ENCODE measurements around the gene ABL2.

Gene ABL2

DNA sequence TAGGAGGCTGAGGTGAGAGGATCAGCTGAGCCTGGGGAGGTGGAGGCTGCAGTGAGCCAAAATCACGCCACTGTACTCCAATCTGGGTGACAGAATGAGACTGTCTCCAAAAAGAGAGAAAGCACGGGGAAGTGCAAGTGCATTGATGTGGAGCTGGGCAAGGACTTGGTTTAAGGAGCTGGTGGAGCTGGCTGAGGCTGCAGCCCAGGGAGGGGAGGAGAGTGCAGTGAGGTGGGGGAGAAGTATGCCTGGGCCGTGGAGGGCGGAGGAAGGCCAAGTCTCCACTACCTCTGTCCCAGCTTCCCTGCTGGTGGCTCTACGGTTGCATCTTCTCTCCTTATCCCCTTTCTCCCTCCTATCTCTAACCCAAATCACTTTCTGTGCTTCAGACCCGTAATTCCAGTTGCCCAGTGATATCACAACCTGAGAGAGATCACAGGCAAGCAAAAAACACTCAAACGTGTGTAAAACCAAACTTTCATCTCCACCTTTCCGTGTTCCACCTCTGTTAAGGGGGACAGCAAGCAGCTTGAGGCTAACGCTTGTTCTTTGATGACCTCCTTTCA lies 136.5 kb downstream of the ABL2 start:
- H3K27ac ChIP-seq (ENCODE audit: low read depth, low read length), result no peak overlapping the region
- peaks cover 65% of the 10 kb centered on the region for H3K36me3 ChIP-seq (ENCODE audit: control insufficient read depth, insufficient read depth, low read length)
- H3K27me3 ChIP-seq (ENCODE audit: control insufficient read depth, insufficient read depth, low read length), result no peaks in the 10 kb centered on the region
- peaks cover 10% of the 10 kb centered on the region for H3K4me1 ChIP-seq (ENCODE audit: control insufficient read depth, insufficient read depth, low read length)
- no peak overlapping the region for H3K9ac ChIP-seq (ENCODE audit: low read depth, low read length)
- no peak overlapping the region for H3K4me3 ChIP-seq (ENCODE audit: low read depth, low read length)
- H3K9me3 ChIP-seq (ENCODE audit: control insufficient read depth, insufficient read depth, low read length), result no peaks in the 10 kb centered on the region

DNA sequence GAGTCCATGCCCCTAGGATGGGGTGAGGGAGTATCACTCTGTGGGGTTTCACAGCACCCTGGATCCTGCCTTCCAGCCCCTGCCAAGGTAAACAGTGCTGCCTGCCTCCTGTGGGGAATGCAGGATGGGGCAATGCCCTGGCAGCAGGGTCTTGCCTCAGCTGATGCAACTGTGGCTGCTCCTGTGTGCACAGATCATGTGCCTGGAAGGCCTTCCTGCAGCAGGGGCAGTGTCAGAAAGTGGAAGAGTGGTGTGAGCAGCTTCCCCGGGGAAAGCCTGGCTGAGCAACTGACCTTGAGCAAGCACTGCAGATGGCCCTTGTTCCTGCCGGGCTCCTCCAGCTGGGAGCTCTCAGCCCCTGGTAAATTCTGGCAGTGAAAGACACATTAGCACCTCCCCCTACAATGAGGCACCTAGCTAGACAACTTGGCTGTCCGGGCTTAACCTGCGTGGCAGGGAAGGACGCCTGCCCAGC lies 137.7 kb downstream of the ABL2 start:
- Histone ChIP-seq H3K9ac (ENCODE audit: low read depth, low read length) (no peak overlapping the region), H3K9me3 (ENCODE audit: control insufficient read depth, insufficient read depth, low read length) (no peaks in the 10 kb centered on the region), H3K27ac (ENCODE audit: low read depth, low read length) (no peak overlapping the region), H3K4me1 (ENCODE audit: control insufficient read depth, insufficient read depth, low read length) (peaks cover 19% of the 10 kb centered on the region), H3K36me3 (ENCODE audit: control insufficient read depth, insufficient read depth, low read length) (peaks cover 59% of the 10 kb centered on the region), H3K4me3 (ENCODE audit: low read depth, low read length) (no peak overlapping the region), H3K27me3 (ENCODE audit: control insufficient read depth, insufficient read depth, low read length) (no peaks in the 10 kb centered on the region)

DNA sequence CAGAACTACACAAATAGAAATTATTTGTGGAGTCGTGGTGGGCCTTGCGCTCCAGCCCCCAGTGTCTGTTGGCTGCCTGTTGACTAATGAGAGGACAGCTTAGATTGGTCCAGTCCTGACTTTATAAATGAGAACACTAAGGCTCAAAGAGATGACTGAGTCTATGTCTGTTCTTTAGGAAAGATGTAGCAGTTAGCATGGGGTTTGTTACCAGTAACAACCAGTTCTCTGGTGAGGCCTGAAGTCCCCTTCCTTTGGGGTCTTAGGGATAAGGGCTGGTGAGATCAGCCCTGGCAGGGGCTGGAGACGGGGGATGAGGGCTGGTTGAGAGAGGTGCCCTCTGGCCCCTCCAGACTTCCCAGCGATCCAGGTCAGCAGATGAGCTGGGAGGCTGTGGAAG lies 138.6 kb downstream of the ABL2 start:
- H3K36me3 ChIP-seq (ENCODE audit: control insufficient read depth, insufficient read depth, low read length), result peaks cover 53% of the 10 kb centered on the region

DNA sequence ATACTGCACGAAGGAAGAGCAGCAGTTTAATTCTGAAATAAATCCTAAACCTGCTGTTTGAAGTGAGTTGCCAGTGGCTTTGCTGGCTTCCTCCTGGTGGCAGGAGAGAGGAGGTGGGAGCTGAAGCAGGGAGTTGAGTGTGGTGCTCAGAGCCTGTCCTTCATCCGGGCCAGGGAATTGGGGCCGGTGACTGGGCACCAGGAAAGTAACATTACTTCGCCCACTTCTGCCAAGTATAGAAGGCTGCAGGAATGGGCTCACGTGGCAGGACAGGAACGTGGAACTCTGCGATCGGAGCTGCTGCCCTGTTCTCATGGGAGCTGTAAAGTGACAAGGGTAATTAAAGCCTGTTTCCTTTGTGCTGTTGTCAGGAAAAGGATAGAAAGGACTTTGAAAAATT lies 139.0 kb downstream of the ABL2 start:
- H3K9ac ChIP-seq (ENCODE audit: low read depth, low read length), result no peak overlapping the region
- H3K27ac ChIP-seq (ENCODE audit: low read depth, low read length), result no peak overlapping the region
- peaks cover 49% of the 10 kb centered on the region for H3K36me3 ChIP-seq (ENCODE audit: control insufficient read depth, insufficient read depth, low read length)
- H3K4me3 ChIP-seq (ENCODE audit: low read depth, low read length), result no peak overlapping the region
- peaks cover 19% of the 10 kb centered on the region for H3K4me1 ChIP-seq (ENCODE audit: control insufficient read depth, insufficient read depth, low read length)
- H3K9me3 ChIP-seq (ENCODE audit: control insufficient read depth, insufficient read depth, low read length), result no peaks in the 10 kb centered on the region
- H3K27me3 ChIP-seq (ENCODE audit: control insufficient read depth, insufficient read depth, low read length), result no peaks in the 10 kb centered on the region

More for the DNA sequence above, 138.6 kb downstream of the ABL2 start:
- Histone ChIP-seq H3K27ac (ENCODE audit: low read depth, low read length) (no peak overlapping the region), H3K4me3 (ENCODE audit: low read depth, low read length) (no peak overlapping the region), H3K4me1 (ENCODE audit: control insufficient read depth, insufficient read depth, low read length) (peaks cover 19% of the 10 kb centered on the region), H3K9me3 (ENCODE audit: control insufficient read depth, insufficient read depth, low read length) (no peaks in the 10 kb centered on the region), H3K9ac (ENCODE audit: low read depth, low read length) (no peak overlapping the region), H3K27me3 (ENCODE audit: control insufficient read depth, insufficient read depth, low read length) (no peaks in the 10 kb centered on the region)

DNA sequence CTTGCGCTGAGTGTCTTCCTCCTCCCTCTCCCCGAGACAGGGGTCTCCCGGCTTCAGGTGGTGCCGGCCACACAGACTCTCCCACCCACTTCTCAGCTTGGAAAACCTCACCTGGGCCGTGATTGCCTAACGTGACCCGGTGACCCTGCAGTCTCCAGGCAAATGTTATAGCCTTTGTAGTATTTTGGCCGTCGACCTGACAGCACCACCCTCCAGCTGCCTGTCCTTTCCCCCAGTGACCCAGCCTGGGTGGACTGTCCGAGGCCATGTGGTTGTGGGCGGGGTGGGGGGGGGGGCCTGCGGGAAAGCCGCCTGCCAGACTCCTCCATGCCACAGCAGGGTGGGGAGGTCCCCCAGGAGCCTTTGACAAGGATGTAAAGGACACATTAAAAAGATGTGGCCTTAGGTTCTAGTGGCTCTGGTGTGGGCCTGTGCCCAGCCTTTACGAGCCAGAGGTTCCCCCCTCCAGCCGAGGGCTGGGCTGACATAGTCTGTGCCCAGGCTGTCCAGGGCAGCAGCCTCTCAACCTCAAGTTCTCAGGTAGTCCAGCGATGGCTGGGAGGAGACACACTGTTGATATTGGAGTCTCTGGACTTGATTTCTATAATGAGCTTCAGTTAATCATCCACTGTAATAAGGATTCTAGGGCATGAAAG lies 139.5 kb downstream of the ABL2 start:
- no peak overlapping the region for H3K4me3 ChIP-seq (ENCODE audit: low read depth, low read length)
- H3K27me3 ChIP-seq (ENCODE audit: control insufficient read depth, insufficient read depth, low read length), result no peaks in the 10 kb centered on the region
- H3K4me1 ChIP-seq (ENCODE audit: control insufficient read depth, insufficient read depth, low read length), result peaks cover 19% of the 10 kb centered on the region
- no peak overlapping the region for H3K27ac ChIP-seq (ENCODE audit: low read depth, low read length)
- H3K36me3 ChIP-seq (ENCODE audit: control insufficient read depth, insufficient read depth, low read length), result peaks cover 43% of the 10 kb centered on the region
- no peak overlapping the region for H3K9ac ChIP-seq (ENCODE audit: low read depth, low read length)
- no peaks in the 10 kb centered on the region for H3K9me3 ChIP-seq (ENCODE audit: control insufficient read depth, insufficient read depth, low read length)

DNA sequence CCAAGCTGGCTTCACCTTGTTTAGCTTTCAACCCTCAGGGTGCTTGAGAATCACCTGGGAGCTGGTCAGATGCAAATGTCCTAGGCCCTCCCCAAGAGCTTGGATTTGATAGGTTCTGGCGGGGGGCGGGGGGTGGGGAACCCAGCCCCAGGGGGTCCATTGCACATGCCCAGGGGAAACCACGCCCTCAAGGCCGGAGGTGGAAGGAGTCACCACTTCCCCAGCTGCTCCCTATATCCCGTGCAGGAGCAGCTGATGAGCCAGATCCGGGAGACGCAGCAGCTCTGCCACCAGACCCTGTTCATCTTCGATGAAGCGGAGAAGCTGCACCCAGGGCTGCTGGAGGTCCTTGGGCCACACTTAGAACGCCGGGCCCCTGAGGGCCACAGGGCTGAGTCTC lies 141.8 kb downstream of the ABL2 start:
- Histone ChIP-seq H3K27me3 (ENCODE audit: control insufficient read depth, insufficient read depth, low read length) (0 out of 2 replicates have a peak, but pooled peaks cover 3% of the 10 kb centered on the region), H3K36me3 (ENCODE audit: control insufficient read depth, insufficient read depth, low read length) (peaks cover 21% of the 10 kb centered on the region), H3K27ac (ENCODE audit: low read depth, low read length) (peak overlapping the region; percentile 81), H3K9me3 (ENCODE audit: control insufficient read depth, insufficient read depth, low read length) (no peaks in the 10 kb centered on the region), H3K4me3 (ENCODE audit: low read depth, low read length) (peak overlapping the region; percentile 50), H3K9ac (ENCODE audit: low read depth, low read length) (peak overlapping the region; percentile 42; the same call in 1 of the 2 replicates), H3K4me1 (ENCODE audit: control insufficient read depth, insufficient read depth, low read length) (peaks cover 28% of the 10 kb centered on the region)

DNA sequence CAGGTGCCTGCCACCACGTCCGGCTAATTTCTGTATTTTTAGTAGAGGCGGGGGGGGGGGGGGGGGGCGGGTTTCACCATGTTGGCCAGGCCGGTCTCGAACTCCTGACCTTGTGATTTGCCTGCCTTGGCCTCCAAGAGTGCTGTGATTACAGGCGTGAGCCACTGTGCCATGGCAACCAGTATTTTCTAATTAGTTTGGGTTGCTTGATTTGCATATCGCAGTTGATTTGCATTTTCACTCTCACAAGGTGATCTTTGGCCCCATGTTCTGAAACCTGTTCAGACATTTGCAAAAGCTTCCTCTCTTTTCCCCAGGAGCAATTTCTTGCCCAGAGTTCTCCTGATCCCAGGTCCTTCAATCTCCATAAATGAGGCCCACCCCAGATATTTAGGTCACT lies 145.9 kb downstream of the ABL2 start:
- peaks cover 3% of the 10 kb centered on the region; the same call in 1 of the 2 replicates for H3K27me3 ChIP-seq (ENCODE audit: control insufficient read depth, insufficient read depth, low read length)
- H3K9me3 ChIP-seq (ENCODE audit: control insufficient read depth, insufficient read depth, low read length), result no peaks in the 10 kb centered on the region
- H3K4me3 ChIP-seq (ENCODE audit: low read depth, low read length), result no peak overlapping the region
- H3K9ac ChIP-seq (ENCODE audit: low read depth, low read length), result no peak overlapping the region
- H3K27ac ChIP-seq (ENCODE audit: low read depth, low read length), result no peak overlapping the region
- no peaks in the 10 kb centered on the region; the same call in 1 of the 2 replicates for H3K36me3 ChIP-seq (ENCODE audit: control insufficient read depth, insufficient read depth, low read length)
- peaks cover 32% of the 10 kb centered on the region for H3K4me1 ChIP-seq (ENCODE audit: control insufficient read depth, insufficient read depth, low read length)

DNA sequence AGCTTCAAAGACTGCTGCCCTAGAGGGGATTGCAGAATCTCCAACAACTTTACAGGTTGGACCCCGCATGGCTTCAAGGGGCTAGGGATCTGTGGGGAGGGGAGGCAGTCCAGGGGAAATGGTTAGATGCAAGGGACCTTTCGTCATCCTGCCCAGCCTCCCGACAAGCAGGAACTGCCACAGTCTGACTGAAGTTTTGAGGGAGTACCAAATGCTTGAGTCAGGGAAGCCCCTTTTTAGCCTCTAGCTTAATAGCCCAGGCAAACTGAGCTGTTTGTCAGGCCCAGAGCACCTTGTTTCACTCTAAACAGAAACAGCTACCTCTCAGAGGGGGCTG lies 146.5 kb downstream of the ABL2 start:
- H3K4me1 ChIP-seq (ENCODE audit: control insufficient read depth, insufficient read depth, low read length), result peaks cover 29% of the 10 kb centered on the region
- H3K9ac ChIP-seq (ENCODE audit: low read depth, low read length), result 0 out of 2 replicates have a peak overlapping the region, but pooled peaks have one; percentile 3
- peaks cover 3% of the 10 kb centered on the region; the same call in 1 of the 2 replicates for H3K27me3 ChIP-seq (ENCODE audit: control insufficient read depth, insufficient read depth, low read length)
- peak overlapping the region; percentile 89 for H3K4me3 ChIP-seq (ENCODE audit: low read depth, low read length)
- no peak overlapping the region for H3K27ac ChIP-seq (ENCODE audit: low read depth, low read length)
- no peaks in the 10 kb centered on the region for H3K9me3 ChIP-seq (ENCODE audit: control insufficient read depth, insufficient read depth, low read length)
- H3K36me3 ChIP-seq (ENCODE audit: control insufficient read depth, insufficient read depth, low read length), result no peaks in the 10 kb centered on the region; the same call in 1 of the 2 replicates

DNA sequence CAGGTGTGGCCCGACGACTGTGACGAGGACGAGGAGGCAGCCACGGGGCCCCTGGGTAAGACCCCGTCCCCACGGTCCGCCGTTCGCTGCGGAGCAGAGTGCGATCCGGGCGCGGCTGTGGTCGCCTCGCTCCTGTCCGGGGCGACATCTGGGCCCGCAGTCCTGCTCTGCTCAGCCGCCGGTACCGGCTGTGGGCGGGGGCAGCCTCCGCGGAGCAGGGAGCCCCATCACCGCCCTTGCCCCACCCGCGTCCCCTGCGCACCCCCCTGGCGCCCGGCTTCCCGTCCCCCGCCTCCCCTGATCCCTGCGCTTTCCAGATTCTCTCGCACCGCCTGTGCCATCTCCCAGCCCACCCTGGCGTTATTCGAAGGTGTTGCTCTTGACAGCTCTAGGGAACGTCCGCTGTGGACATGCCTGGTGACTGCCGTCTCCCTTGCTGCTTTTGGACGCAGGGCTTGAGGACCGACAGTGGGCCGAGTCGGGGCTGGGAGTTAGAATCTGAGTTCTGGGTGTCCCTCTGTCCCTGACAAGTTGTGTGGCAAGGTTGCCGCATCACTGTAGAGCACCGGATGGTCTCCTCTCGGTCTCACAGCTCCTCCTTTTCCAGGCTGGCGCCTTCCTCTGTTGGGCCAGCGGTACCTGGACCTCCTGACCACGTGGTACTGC lies 147.0 kb downstream of the ABL2 start:
- Histone ChIP-seq H3K9ac (ENCODE audit: low read depth, low read length) (peak overlapping the region; percentile 81), H3K9me3 (ENCODE audit: control insufficient read depth, insufficient read depth, low read length) (no peaks in the 10 kb centered on the region), H3K4me3 (ENCODE audit: low read depth, low read length) (peak overlapping the region; percentile 89), H3K27me3 (ENCODE audit: control insufficient read depth, insufficient read depth, low read length) (peaks cover 3% of the 10 kb centered on the region; the same call in 1 of the 2 replicates), H3K27ac (ENCODE audit: low read depth, low read length) (peak overlapping the region; percentile 74), H3K4me1 (ENCODE audit: control insufficient read depth, insufficient read depth, low read length) (peaks cover 27% of the 10 kb centered on the region), H3K36me3 (ENCODE audit: control insufficient read depth, insufficient read depth, low read length) (no peaks in the 10 kb centered on the region; the same call in 1 of the 2 replicates)

DNA sequence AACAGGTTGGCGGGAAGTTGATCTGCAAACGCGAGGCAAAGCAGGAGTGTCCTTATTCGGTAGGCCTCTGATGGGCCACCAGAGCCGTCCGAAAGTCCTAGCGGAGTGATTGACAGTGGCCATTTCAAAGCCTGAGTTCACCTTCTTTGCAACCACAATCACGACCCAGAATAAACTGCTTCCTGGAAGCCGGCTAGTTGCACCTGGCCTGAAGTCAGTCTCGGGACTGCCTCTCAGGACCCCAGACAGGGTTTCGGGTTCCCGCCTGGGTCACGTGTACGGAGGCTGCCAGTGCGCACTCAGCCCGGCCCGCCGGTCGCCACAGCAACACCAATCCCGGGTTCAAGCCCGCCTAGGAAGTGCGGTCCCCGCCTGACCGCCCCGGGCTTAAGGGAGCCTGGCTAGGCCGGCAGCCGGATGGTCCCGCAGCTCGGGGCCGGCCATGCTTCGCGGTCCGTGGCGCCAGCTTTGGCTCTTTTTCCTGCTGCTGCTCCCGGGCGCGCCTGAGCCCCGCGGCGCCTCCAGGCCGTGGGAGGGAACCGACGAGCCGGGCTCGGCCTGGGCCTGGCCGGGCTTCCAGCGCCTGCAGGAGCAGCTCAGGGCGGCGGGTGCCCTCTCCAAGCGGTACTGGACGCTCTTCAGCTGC lies 147.7 kb downstream of the ABL2 start, which contains the start of gene TOR3A:
Gene TOR3A (plus strand): TSS at position 384 of the 646 bp plus-strand sequence. CDS start 59 bp downstream, at position 443.
- peak within 1 kb of the TSS; percentile 74 for H3K27ac ChIP-seq (ENCODE audit: low read depth, low read length)
- peaks cover 20% of the 10 kb centered on the region for H3K4me1 ChIP-seq (ENCODE audit: control insufficient read depth, insufficient read depth, low read length)
- H3K36me3 ChIP-seq (ENCODE audit: control insufficient read depth, insufficient read depth, low read length), result no peaks in the 10 kb centered on the region; the same call in 1 of the 2 replicates
- H3K9me3 ChIP-seq (ENCODE audit: control insufficient read depth, insufficient read depth, low read length), result no peaks in the 10 kb centered on the region
- peak within 1 kb of the TSS; percentile 89 for H3K4me3 ChIP-seq (ENCODE audit: low read depth, low read length)
- peak within 1 kb of the TSS; percentile 81 for H3K9ac ChIP-seq (ENCODE audit: low read depth, low read length)
- H3K27me3 ChIP-seq (ENCODE audit: control insufficient read depth, insufficient read depth, low read length), result peaks cover 3% of the 10 kb centered on the region; the same call in 1 of the 2 replicates
